Heart right ventricle (tissue), 16 donors: ENCODE data around the gene PHF10. TPM values are rescaled to one million over a fixed set of nuclear protein-coding genes. Genes with fewer than 3 reads are reported as not detected.

Experiments used
- ATAC-seq, 8 donors: fragments of 200-7000 bp; cut with Tn5 transposase; one replicate each; pipeline ENCODE4 v1.9.1; 2020; ENCODE audit warnings: mild to moderate bottlenecking in 8 of 8, moderate library complexity in 8 of 8, moderate number of reproducible peaks in 1 of 8
- DNase-seq, 2 donors: peaks; one replicate each; pipeline ENCODE4 v3.0.0-alpha.2; 2020
- H3K27ac ChIP-seq, 10 donors: fragments of 200-600 bp; sonication (generic) in 2 of 10; one replicate each; pipeline versions ENCODE4 v1.5.0 to v1.8.0; 2020 to 2022; ENCODE audit warnings: mild to moderate bottlenecking in 3 of 10
- H3K27me3 ChIP-seq, 7 donors: fragments of 200-600 bp; one replicate each; pipeline ENCODE4 v1.8.0; 2021 to 2022; ENCODE audit warnings: mild to moderate bottlenecking in 2 of 7
- H3K36me3 ChIP-seq, 9 donors: fragments of 200-600 bp; sonication (generic) in 1 of 9; one replicate each; pipeline versions ENCODE4 v1.5.0 to v1.8.0; 2020 to 2022; ENCODE audit warnings: mild to moderate bottlenecking in 2 of 9
- H3K4me1 ChIP-seq, 9 donors: fragments of 200-600 bp; sonication (generic) in 1 of 9; one replicate each; pipeline versions ENCODE4 v1.5.0 to v1.8.0; 2020 to 2022; ENCODE audit warnings: mild to moderate bottlenecking in 4 of 9
- H3K4me3 ChIP-seq, 10 donors: fragments of 200-600 bp; sonication (generic) in 2 of 10; one replicate each; pipeline versions ENCODE4 v1.5.0 to v1.8.0; 2020 to 2022; ENCODE audit warnings: mild to moderate bottlenecking in 7 of 10, moderate library complexity in 2 of 10
- H3K9me3 ChIP-seq, 11 donors: fragments of 200-600 bp in 10 of 11; sonication (generic) in 2 of 11; one replicate each; pipeline versions ENCODE4 v1.5.0 to v1.8.0; 2013 to 2022; ENCODE audit warnings: mild to moderate bottlenecking in 2 of 11, control low read depth in 1 of 11, moderate library complexity in 1 of 11
- CTCF ChIP-seq, 9 donors: fragments of 200-600 bp; sonication (generic) in 2 of 9; IDR thresholded peaks; one replicate each; pipeline versions ENCODE4 v1.5.0 to v1.8.0; 2021 to 2022; ENCODE audit warnings: antibody characterized with exemption in 9 of 9, mild to moderate bottlenecking in 5 of 9, moderate library complexity in 1 of 9
- WGBS, 2 donors: extraction: QIAGEN DNeasy Blood & Tissue Kit; methylation state at CpG; one replicate each; pipeline ENCODE4 v1.1.7; 2013; ENCODE audit warnings: inconsistent platforms in 1 of 2; 5-methylcytosine and 5-hydroxymethylcytosine counted together
- intact Hi-C, 10 donors: fragments of 100-400 bp; cut with DNase I; formaldehyde crosslinking; loops; one replicate each; pipeline versions ENCODE4 v1.11.1 to v1.14.2; 2022
- polyA plus RNA-seq, 2 donors: library from polyadenylated mRNA; stranded (reverse); fragments of 200-250 nt; gene quantifications; one replicate each; pipeline ENCODE4 v1.2.3, GENCODE V29; 2013
- total RNA-seq, 10 donors: library from RNA; stranded (reverse); fragmentation: NEBNext Ultra II Directional in 3 of 10; extraction: Animal tissue kit (Norgen Biotek cat#: 25700) in 3 of 10; gene quantifications; one replicate each; pipeline versions ENCODE4 v1.2.1 to v1.2.4, GENCODE V29; 2021 to 2023
- donor health status: Arrhythmogenic right ventricular cardiomyopathy.
- donor health status: ischemic (EF 13 %, LVEDD 7.1; RV severe dilation, severe dysfunction).
- donor health status: healthy with polysubstance abuse.
- donor health status: DM: no; HTN: yes; CAD: no.
- donor health status: DM: no; HTN: no; CAD: no.
- donor health status: ischemic (EF 25% LVEDD 6.9; RV normal size, moderate dysfunction).
- donor health status: ischemic (EF 25% LVEDD 5.7; RV mildly dilated, moderate dysfunction).
- donor health status: healthy.
- donor health status: DM: yes; HTN: yes; CAD: no.
- donor health status: Ischemic cardiomyopathy.
- donor health status: ischemic (EF 35%, LVEDD 5.7; RV mildly dilated, moderate dysfunction).
- donor health status: nonischemic (EF 11% LVEDD 7.7; RV severe dilation, severe dysfunction).
- donor health status: DM: yes; HTN: yes; CAD: no.
- donor health status: PGD.
- donor health status: ischemic (EF 29% LVEDD 5.4; RV normal size, mild dysfunction).
- donor health status: nonischemic (EF 23%, LVEDD 6.1; RV moderate dilation, normal function).

The PHF10 gene
- total and polyA plus RNA-seq, 12 donors: 29.9 to 63.5 (median 53.1) TPM

DNA sequence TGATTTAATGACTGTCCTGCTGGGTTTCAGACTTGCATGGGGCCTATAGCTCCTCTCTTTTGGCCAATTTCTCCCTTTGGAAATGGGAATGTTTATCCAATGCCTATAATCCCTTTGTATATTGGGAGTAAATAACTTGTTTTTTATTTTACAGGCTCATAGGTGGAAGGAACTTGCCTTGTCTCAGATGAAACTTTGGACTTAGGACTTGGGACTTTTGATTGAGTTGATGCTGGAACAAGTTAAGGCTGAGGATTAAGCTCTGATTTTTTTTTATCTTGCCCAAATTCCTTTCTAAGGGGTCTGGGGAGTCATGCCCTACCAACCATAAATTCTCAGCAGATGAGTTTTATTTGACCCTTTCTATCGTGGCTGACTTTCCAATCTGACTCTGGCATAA lies 46.0 kb downstream of the PHF10 start:
- Histone ChIP-seq H3K27me3 (no peaks in the 10 kb centered on the region), H3K4me1 (peaks cover 0 to 4% (median 0%) of the 10 kb centered on the region in 9 donors), H3K27ac (no peak overlapping the region), H3K4me3 (no peak overlapping the region), H3K9me3 (peaks cover 0 to 23% (median 0%) of the 10 kb centered on the region in 11 donors), H3K36me3 (peaks cover 0 to 24% (median 0%) of the 10 kb centered on the region in 9 donors)
- WGBS, 2 donors: 84 to 88% methylated on average over 1 of the region's 1 CpG
- intact Hi-C loops: no loop called here
- no peak for DNase-seq
- TF ChIP-seq CTCF (IDR thresholded peaks at IDR 0.05): no peak
- ATAC-seq: no peak

DNA sequence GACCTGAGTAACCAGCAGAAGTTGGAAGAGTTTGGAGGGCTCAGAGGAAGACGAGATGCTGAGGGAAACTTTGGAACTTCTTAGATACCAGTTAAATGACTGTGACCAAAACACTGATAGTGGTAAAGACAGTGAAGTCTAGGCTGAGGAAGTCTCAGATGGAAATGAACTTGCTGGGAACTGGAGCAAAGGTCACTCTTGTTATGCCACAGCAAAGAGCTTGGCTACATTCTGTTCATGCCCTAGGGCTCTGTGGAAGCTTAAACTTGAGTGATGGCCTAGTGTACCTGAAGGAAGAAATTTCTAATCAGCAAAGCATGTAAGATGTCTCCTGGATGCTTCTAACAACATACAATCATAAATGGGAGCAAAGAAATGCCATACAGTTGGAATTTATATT lies 47.2 kb downstream of the PHF10 start:
- 81 to 92% methylated on average over 1 of the region's 1 CpG for WGBS, 2 donors
- intact Hi-C loops: no loop called here
- no peak for TF ChIP-seq CTCF (IDR thresholded peaks at IDR 0.05)
- Histone ChIP-seq H3K36me3 (peaks cover 0 to 25% (median 0%) of the 10 kb centered on the region in 9 donors), H3K4me3 (no peak overlapping the region), H3K4me1 (peaks cover 0 to 4% (median 0%) of the 10 kb centered on the region in 9 donors), H3K9me3 (peaks cover 0 to 23% (median 0%) of the 10 kb centered on the region in 11 donors), H3K27ac (no peak overlapping the region), H3K27me3 (no peaks in the 10 kb centered on the region)
- no peak for DNase-seq
- no peak for ATAC-seq

DNA sequence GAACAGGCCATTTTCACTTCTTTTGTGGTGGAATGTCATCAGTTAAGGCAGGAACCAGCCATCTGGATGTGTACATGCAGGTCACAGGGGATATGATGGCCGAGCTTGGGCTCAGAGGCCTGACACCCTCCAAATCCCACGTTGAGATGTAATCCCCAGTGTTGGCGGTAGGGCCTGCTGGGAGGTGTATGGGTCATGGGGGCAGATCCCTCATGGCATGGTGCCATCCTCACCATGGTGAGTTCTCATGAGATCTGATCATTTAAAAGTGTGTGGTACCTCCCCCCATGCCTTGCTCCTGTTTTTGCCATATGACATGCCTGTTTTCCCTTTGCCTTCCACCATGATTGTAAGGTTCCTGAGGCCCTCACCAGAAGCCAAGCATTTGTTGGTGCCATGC lies 49.3 kb downstream of the PHF10 start:
- ATAC-seq (no peak), DNase-seq (no peak)
- 91 to 95% methylated on average over 3 of the region's 3 CpGs for whole genome bisulfite sequencing, 2 donors
- peaks cover 0 to 12% (median 0%) of the 10 kb centered on the region in 9 donors for H3K4me1 ChIP-seq
- no peak overlapping the region for H3K4me3 ChIP-seq
- H3K9me3 ChIP-seq: peaks cover 0 to 11% (median 0%) of the 10 kb centered on the region in 11 donors
- intact Hi-C loops: no loop called here
- H3K27ac ChIP-seq: no peak overlapping the region
- TF ChIP-seq CTCF (IDR thresholded peaks at IDR 0.05): no peak
- H3K36me3 ChIP-seq: peaks cover 0 to 28% (median 0%) of the 10 kb centered on the region in 9 donors
- no peaks in the 10 kb centered on the region for H3K27me3 ChIP-seq

GRCh38 chr6:169671563-169671962 lies 52.7 kb downstream of the PHF10 start:
- ATAC-seq: no peak
- no peaks in the 10 kb centered on the region for H3K27me3 ChIP-seq
- peaks cover 0 to 18% (median 9%) of the 10 kb centered on the region in 9 donors for H3K4me1 ChIP-seq
- H3K36me3 ChIP-seq: peaks cover 0 to 49% (median 0%) of the 10 kb centered on the region in 9 donors
- no peak overlapping the region for H3K27ac ChIP-seq
- intact Hi-C loops: no loop called here
- no peak for TF ChIP-seq CTCF (IDR thresholded peaks at IDR 0.05)
- H3K4me3 ChIP-seq: no peak overlapping the region
- WGBS, 2 donors: 96 to 100% methylated on average over 5 of the region's 5 CpGs
- no peak for DNase-seq
- peaks cover 0 to 11% (median 0%) of the 10 kb centered on the region in 11 donors for H3K9me3 ChIP-seq
